Stimulated activated CD8-positive, alpha-beta memory T cell treated with anti-CD3 and anti-CD28 coated beads, Interleukin-2, amount 100 ng/mL, for 1 hour (primary cell): ENCODE data around the gene RNPEPL1.

Source experiments
- DNase-seq, 2 donors: peaks; one replicate each; pipeline ENCODE4 v3.0.0-alpha.2; 2020; ENCODE audit warnings: low read depth in 2 of 2

RNPEPL1 gene

GRCh38 chr2:240626531-240627300, 58.4 kb downstream of the RNPEPL1 start:
- DNase-seq, result no peak

GRCh38 chr2:240627736-240628506, 59.6 kb downstream of the RNPEPL1 start:
- no peak for DNase-seq

GRCh38 chr2:240628507-240628807, 60.2 kb downstream of the RNPEPL1 start:
- DNase-seq, result no peak

- DNase-seq, result no peak
Measured at GRCh38 chr2:240628808-240629618, 60.7 kb downstream of the RNPEPL1 start.

- DNase-seq, result no peak
Measured at GRCh38 chr2:240629619-240629967, 61.3 kb downstream of the RNPEPL1 start.

- no peak for DNase-seq
Measured at GRCh38 chr2:240629968-240630770, 61.9 kb downstream of the RNPEPL1 start.
